ENCODE measurements around the gene KISS1R. TPM values are rescaled to one million over a fixed set of nuclear protein-coding genes. Genes with fewer than 3 reads are reported as not detected.
A peak's percentile ranks its signal among the peaks of the same experiment; 100 is the strongest.

KISS1R gene
- total RNA-seq (2022), result 13.0 and 16.6 TPM in 2 replicates
- Bru-seq, nascent RNA, result percentile 37 among the genes with signal in this experiment
- BruChase-seq, experiment 1, labeled RNA remaining after a 2-hour chase, result percentile 47 among the genes with signal in this experiment
- BruChase-seq, experiment 2, labeled RNA remaining after a 6-hour chase, result percentile 53 among the genes with signal in this experiment
- long read RNA-seq, transcript KISS1R-201 (5 exons, 1,625 nt), result major isoform, 8 of 14 reads
- long read RNA-seq, partial matches to known transcripts, result 3 of 14 reads
- long read RNA-seq, other reads (novel, unspliced or antisense), result 3 of 14 reads

DNA sequence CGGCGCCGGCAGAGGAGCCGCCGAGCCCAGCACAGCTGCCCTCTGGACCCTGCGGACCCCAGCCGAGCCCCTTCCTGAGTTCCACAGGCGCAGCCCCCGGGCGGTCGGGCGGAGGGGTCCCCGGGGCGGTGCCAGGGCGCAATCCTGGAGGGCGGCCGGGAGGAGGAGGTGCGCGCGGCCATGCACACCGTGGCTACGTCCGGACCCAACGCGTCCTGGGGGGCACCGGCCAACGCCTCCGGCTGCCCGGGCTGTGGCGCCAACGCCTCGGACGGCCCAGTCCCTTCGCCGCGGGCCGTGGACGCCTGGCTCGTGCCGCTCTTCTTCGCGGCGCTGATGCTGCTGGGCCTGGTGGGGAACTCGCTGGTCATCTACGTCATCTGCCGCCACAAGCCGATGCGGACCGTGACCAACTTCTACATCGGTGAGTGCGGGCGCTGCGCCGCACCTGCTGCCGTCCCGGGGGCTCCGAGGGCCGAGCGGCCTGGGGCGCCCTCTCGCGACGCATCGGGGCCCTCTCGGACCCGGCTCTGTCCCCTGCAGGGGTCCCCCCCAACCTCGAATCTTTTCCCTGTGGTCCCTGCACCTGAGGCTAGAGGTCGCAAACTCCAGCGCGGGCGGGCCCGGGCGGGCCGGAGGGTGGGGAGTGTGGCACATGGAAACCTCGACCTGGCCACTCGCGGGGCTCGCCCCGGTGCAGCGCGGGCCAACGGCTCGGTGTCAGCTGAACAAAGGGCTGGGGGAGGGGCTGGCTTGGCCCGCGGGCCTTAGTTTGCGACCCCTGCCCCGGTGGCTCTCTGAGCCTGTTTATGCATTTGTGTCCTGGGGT lies at the start of gene KISS1R:
Gene KISS1R (plus strand): TSS at position 11 of the 829 bp plus-strand sequence. CDS start 170 bp downstream, at position 181.
- Histone ChIP-seq H3K27me3 (replicated peaks; ENCODE audit: control insufficient read depth, insufficient read depth, low read length) (no peaks in the 10 kb centered on the region), H3K36me3 (ENCODE audit: control insufficient read depth, insufficient read depth, low read length) (no peaks in the 10 kb centered on the region), H3K4me1 (0 out of 2 replicates have a peak, but pooled peaks cover 9% of the 10 kb centered on the region), H3K4me3 (ENCODE audit: low read depth, low read length) (peak within 1 kb of the TSS; percentile 87), H3K9me3 (no peaks in the 10 kb centered on the region)
- no peaks in the 10 kb centered on the region for H3K27me3 Mint-ChIP-seq (ENCODE audit: insufficient read depth, unreplicated experiment)
- ChIA-PET POLR2A (no interaction called here), CTCF (no interaction called here)
- TF ChIP-seq, protein P1, sequence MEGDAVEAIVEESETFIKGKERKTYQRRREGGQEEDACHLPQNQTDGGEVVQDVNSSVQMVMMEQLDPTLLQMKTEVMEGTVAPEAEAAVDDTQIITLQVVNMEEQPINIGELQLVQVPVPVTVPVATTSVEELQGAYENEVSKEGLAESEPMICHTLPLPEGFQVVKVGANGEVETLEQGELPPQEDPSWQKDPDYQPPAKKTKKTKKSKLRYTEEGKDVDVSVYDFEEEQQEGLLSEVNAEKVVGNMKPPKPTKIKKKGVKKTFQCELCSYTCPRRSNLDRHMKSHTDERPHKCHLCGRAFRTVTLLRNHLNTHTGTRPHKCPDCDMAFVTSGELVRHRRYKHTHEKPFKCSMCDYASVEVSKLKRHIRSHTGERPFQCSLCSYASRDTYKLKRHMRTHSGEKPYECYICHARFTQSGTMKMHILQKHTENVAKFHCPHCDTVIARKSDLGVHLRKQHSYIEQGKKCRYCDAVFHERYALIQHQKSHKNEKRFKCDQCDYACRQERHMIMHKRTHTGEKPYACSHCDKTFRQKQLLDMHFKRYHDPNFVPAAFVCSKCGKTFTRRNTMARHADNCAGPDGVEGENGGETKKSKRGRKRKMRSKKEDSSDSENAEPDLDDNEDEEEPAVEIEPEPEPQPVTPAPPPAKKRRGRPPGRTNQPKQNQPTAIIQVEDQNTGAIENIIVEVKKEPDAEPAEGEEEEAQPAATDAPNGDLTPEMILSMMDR (IDR thresholded peaks at IDR 0.05; ENCODE audit: insufficient read depth in 1 of 2, low read depth in 1 of 2, low read length in 1 of 2, severe bottlenecking in 1 of 2, unreplicated experiment in 1 of 2), result peak; percentile 51 to 68
- peaks cover 12% of the 10 kb centered on the region for H3K36me3 Mint-ChIP-seq (ENCODE audit: insufficient read depth, unreplicated experiment)
- intact Hi-C loops (cut with micrococcal nuclease; ENCODE audit: unreplicated experiment), result loop anchor here (1.0 kb wide), 1 partner anchor 147 kb away; no protein-coding TSS in a partner anchor
- BruUV-seq (replicated peaks), result TSS peak; percentile 71
- no peak within 1 kb of the TSS for H3K27ac Mint-ChIP-seq (ENCODE audit: unreplicated experiment)
- DNase-seq, result peak; percentile 74 to 84
- H3K9me3 Mint-ChIP-seq (ENCODE audit: unreplicated experiment), result no peaks in the 10 kb centered on the region
- H3K4me3 Mint-ChIP-seq (ENCODE audit: unreplicated experiment), result peak within 1 kb of the TSS; percentile 69
- no peaks in the 10 kb centered on the region for H3K4me1 Mint-ChIP-seq (ENCODE audit: low read depth, unreplicated experiment)

DNA sequence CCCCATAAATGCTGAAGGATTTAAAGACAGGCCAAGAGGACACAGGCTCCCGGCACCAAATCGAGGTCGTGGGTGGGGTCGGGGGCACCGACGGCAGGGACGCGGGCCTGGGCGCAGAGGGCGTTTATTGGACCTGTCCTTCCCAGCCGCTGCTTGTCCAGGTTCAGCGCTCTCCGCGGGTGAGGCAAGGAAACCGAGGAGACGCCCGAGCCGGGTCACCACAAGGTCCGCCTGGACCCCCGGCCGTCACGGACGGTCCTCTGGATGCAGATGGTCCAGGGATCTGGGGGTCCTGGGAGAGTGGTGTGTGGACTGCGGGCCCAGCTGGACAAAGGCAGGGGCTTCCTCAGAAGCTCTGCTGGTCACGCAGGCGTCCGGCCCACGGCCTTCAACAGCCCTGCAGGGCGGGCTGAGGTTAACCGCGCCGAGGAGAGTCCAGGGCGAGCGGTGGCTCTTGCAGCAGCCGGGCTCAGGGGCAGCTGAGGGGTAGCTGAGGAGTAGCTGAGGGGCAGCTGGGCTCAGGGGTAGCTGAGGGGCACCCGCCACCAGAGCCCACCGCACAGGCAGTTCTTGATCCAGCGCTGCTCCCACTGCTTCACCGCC lies 49.2 kb upstream of the KISS1R start:
- no peak overlapping the region for H3K4me3 Mint-ChIP-seq (ENCODE audit: unreplicated experiment)
- BruUV-seq (replicated peaks), result no TSS peak

More for the DNA sequence above, 49.2 kb upstream of the KISS1R start:
- Histone ChIP-seq H3K27me3 (replicated peaks; ENCODE audit: control insufficient read depth, insufficient read depth, low read length) (no peaks in the 10 kb centered on the region), H3K4me3 (ENCODE audit: low read depth, low read length) (no peak overlapping the region), H3K4me1 (no peaks in the 10 kb centered on the region; the same call in 1 of the 2 replicates), H3K9me3 (no peaks in the 10 kb centered on the region), H3K36me3 (ENCODE audit: control insufficient read depth, insufficient read depth, low read length) (peaks cover 6% of the 10 kb centered on the region)
- Mint-ChIP-seq H3K9me3 (ENCODE audit: unreplicated experiment) (no peaks in the 10 kb centered on the region), H3K27ac (ENCODE audit: unreplicated experiment) (peak overlapping the region; percentile 57), H3K27me3 (ENCODE audit: insufficient read depth, unreplicated experiment) (no peaks in the 10 kb centered on the region), H3K36me3 (ENCODE audit: insufficient read depth, unreplicated experiment) (peaks cover 85% of the 10 kb centered on the region), H3K4me1 (ENCODE audit: low read depth, unreplicated experiment) (no peaks in the 10 kb centered on the region)
- ChIA-PET CTCF (no interaction called here), POLR2A (no interaction called here)
- TF ChIP-seq, protein P1 (IDR thresholded peaks at IDR 0.05; ENCODE audit: insufficient read depth in 1 of 2, low read depth in 1 of 2, low read length in 1 of 2, severe bottlenecking in 1 of 2, unreplicated experiment in 1 of 2), result no peak
- intact Hi-C loops (cut with micrococcal nuclease; ENCODE audit: unreplicated experiment), result loop anchor here (10.0 kb wide), 1 partner anchor 93 kb away; no protein-coding TSS in a partner anchor
- DNase-seq, result no peak
